Stimulated activated CD8-positive, alpha-beta memory T cell treated with anti-CD3 and anti-CD28 coated beads, Interleukin-15, amount 100 ng/mL, for 1 hour (primary cell): Measurements from ENCODE around the gene SRRD.
"Not testable (repeated sequence)": the region's sequence is repeated elsewhere in the genome, so short reads cannot be mapped to it uniquely, and the experiment has no call there.

Experiments
- DNase-seq: peaks from one replicate; pipeline ENCODE4 v3.0.0-alpha.2; 2020; ENCODE audit warnings: low read depth

The SRRD gene

DNA sequence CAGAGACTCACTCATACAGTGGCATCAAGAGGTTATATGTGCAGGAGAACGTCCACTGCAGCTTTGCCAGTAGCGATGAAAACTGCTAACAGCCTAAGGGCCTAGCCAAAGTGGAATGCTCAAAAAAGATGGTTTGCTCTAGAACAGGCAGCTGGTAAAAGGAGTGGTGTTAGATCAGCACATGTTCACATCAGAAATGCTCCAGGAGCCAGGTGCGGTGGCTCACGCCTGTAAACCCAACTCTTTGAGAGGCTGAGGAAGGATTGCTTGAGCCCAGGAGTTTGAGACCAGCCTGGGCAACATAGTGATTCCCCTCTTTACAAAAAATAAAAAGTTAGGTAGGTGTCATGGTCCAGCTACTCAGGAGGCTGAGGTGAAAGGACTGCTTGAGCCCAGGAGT lies 38.9 kb downstream of the SRRD start:
- no peak for DNase-seq

DNA sequence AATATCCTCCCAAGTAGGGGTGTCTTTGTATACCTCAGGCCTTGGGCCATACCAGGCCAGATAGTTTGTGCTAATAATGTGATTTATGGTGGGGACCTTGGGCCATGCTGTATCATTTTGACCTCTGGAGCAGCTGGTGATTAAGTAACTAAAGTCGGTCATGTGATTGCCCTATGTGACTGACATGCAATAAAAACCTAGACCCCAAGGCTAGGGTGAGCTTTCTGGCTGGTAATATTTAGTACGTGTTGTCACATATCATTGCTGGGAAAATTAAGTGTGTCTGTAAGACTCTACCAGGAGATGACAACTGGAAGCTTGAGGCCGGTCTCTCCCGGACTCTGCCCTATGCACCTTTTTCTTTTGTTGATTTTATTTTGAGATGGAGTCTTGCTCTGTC lies 41.2 kb downstream of the SRRD start:
- DNase-seq: no peak

DNA sequence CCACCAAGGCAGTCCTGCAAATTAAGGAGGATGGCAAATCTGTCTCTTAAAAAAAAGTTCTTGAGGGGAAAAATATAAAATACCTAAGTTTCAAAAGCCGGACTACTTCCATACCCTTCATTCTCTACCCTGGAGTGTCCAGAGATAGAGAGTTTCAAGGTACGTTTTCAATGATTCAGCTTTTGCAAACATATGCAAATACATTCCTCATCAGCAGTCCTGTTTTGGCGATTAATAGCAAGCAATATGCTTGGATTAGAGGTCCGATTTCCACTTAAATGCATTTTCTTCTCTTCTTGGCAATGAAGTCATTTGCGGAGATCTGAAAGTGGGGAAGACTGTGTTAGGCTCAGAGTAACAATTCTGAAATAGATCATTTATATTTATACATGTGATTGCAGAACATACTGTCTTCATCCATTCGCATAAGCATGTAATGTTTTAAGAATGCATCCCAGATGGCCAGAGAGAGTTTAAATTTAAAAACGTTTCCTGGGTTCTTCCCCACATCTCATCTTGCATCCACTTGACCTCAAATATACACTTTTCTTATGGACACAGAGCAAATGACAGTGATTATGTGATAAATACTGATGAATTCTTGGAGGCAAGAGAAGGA lies 42.4 kb downstream of the SRRD start:
- DNase-seq: no peak

DNA sequence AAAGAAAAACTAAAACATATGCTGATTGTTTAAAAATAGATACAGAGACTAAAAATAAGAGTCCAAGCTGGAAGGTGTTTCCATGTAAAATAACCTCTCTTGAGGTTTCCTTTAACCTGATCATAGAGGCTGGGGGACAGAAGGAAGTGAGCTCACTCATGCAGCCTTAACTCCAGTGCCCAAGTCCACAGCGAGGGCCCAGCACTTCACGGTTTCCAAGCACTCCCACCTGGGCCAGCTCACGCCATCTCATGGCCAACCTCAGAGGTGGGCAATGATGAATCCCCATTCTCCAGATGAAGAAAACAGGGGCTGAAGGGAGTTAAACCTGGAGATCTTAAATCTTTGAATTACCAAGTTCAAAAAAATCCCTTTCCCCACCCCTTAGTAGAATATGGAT lies 43.5 kb downstream of the SRRD start:
- DNase-seq: no peak

- DNase-seq: no peak
Observed at GRCh38 chr22:26527574-26528465, 44.1 kb downstream of the SRRD start.

GRCh38 chr22:26528518-26528917 lies 44.8 kb downstream of the SRRD start:
- DNase-seq: not testable (repeated sequence)

DNA sequence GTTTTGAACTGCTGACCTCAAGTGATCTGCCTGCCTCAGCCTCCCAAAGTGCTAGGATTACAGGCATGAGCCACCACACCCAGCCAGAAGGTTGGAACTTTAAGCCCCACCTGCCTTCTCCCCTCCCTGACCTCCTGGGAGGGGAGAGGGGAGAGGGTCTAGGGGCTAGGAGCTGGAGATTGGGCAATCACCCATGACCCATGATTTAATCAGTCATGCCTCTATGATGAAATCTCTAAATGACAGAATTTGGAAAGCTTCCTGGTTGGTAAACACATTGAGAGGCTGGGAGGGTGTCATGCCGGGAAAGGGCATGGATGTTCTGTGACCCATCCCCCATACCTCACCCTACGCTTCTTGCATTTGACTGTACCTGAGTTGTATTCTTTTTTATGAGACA lies 45.7 kb downstream of the SRRD start:
- no peak for DNase-seq

DNA sequence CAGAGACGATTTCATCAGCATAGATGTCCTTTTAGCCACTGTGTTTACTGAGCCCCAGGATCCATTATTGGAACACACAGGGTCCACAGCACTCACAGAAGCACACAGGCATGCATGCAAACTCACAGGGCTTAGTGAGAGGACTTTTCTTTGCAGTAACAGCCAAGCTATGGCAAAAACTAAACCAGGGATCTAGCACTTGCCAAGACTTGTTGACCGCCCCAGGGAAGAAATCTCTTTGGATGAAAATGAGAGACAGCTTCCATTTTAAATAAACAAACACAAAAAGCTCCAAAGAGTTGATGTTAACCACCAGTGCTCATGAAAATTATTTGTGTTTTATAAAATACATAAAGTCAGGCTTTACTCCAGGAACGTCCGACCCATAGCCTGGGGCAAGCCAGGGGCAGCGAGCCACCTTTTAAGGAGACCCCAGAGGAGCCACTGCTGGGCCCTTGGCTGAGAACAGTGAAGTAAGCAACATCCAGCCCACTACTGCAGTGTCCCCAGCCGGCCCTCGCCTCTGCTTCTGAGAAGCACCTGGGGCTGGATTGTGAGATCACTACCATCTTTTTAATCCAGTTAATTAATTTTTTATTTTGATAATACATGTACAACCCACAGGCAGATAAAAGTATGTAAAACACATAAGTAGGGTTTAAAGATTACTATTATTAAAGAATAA lies 50.6 kb downstream of the SRRD start:
- no peak for DNase-seq

GRCh38 chr22:26534874-26535602 lies 51.4 kb downstream of the SRRD start:
- no peak for DNase-seq

DNA sequence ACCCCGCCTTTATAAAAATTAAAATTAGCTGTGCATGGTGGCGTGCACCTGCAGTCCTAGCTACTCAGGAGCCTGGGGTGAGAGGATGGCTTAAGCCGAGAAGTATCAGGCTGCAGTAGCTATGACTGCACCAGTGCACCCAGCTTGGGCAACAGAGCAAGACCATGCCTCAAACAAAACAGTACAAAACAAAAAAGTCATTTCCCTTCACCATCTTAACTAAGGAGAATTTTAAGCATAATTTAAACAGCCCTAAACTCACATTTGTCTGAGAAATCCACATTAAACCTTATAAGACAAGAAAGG lies 51.9 kb downstream of the SRRD start:
- DNase-seq: no peak

DNA sequence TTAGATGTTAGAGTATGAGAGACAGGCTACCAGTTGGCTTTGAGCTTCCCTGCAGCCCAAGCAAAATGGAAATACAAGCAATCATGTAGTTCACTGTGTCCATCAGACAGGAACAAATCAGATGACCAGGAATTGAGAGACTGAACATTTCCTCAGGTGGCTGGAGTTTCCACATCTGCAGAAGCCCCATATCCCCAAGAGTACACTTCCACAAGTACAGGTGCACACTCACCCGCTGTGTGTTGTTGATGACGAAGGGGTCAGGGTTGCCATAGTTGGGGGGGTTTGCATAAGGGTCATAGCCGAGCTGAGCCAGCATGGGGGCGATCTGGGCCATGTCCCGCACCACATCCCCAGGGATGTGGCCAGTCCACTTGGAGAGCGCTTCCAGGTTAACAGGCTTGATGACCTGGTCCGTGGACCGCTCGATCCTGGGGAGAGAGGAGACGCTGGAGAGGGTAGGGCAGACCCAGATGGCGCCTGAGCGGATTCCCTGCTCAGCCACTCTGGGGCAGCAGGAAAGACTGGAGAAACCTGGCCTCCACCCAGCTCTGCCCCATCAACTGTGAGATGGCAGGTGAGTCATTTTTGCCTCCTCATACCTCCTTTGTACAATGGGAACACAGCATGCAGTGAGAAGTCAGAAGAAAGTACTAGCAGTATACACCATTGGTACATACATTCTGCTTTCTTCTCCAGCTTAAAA lies 52.5 kb downstream of the SRRD start:
- no peak for DNase-seq

- no peak for DNase-seq
Observed at GRCh38 chr22:26536762-26537134, 53.1 kb downstream of the SRRD start.

- no peak for DNase-seq
Observed at GRCh38 chr22:26540119-26540518, 56.4 kb downstream of the SRRD start.

DNA sequence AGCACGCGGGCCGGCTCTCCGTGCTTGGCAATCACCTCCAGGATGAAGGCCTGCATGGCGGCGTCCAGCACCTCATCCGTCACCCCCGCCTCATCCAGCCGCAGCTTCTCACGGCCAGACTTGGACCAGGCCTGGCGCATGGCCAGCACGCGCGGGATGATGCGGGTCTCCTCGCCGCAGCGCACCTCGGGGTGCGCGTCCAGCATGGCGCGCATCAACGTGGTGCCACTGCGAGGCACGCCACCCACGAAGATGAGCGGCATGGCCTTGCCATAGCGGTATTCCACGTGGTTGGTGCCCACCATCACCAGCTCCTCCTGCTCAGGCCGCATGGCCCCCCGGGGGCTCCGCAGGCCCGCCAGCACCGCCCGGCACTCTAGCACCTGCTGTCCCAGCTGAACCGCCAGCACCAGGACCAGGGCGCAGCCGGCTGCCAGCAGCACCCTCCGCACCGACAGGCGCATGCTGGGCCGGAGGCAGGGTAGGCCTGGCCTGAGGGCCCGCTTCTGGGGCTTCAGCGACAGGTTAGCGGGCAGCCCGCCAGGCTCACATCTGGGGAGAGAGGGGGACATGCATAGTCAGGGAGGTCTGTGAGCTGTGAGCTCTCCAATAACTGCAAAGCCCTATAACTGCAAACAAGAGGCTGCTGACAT lies 57.6 kb downstream of the SRRD start:
- no peak for DNase-seq

GRCh38 chr22:26542831-26543230 lies 59.2 kb downstream of the SRRD start:
- no peak for DNase-seq
